A673 (cell line): Measurements from ENCODE around the gene COL13A1. TPM values are rescaled to one million over a fixed set of nuclear protein-coding genes. Genes with fewer than 3 reads are reported as not detected.

ENCODE experiments used
- BruUV-seq: library from RNA; stranded (reverse); fragments of 400-500 nt; replicated peaks from 2 replicates; lab custom pipeline; 2021; lab: Mats Ljungman, UMichigan
- CTCF ChIA-PET: fragments of 300-600 bp; sonication (Branson Sonifier 250); formaldehyde crosslinking; loops from one replicate; lab custom pipeline; 2022; ENCODE audit warnings: antibody characterized with exemption; lab: Charles Lee
- POLR2A ChIA-PET: fragments of 300-600 bp; sonication (Branson Sonifier 250); formaldehyde crosslinking; loops from one replicate; lab custom pipeline; 2022; ENCODE audit warnings: antibody characterized with exemption; ENCODE audit not compliant: low non-redundant PET; lab: Charles Lee
- DNase-seq: peaks from one replicate; pipeline ENCODE4 v3.0.0-alpha.2; 2015; ENCODE audit warnings: low spot score
- H3K27ac ChIP-seq: fragments of 200-600 bp; sonication (generic); 2 replicates; pipeline ENCODE4 v1.5.1; 2016; ENCODE audit warnings: mixed run types, low read depth, mild to moderate bottlenecking, mixed read lengths, antibody characterized with exemption, low read length; ENCODE audit not compliant: poor library complexity, severe bottlenecking
- H3K27me3 ChIP-seq: fragments of 200-600 bp; sonication (generic); replicated peaks from 2 replicates; pipeline ENCODE4 v1.6.1; 2017; ENCODE audit warnings: mixed run types, low read depth, mild to moderate bottlenecking, mixed read lengths, antibody characterized with exemption, low read length; ENCODE audit not compliant: insufficient read depth, poor library complexity
- H3K36me3 ChIP-seq: fragments of 200-600 bp; sonication (generic); 2 replicates; pipeline ENCODE4 v1.6.1; 2016; ENCODE audit warnings: mixed run types, mild to moderate bottlenecking, mixed read lengths, antibody characterized with exemption, low read length; ENCODE audit not compliant: insufficient read depth, poor library complexity, severe bottlenecking
- H3K4me1 ChIP-seq: fragments of 200-600 bp; sonication (generic); 2 replicates; pipeline ENCODE4 v1.6.1; 2017; ENCODE audit warnings: mixed run types, mild to moderate bottlenecking, mixed read lengths, antibody characterized with exemption, low read length; ENCODE audit not compliant: insufficient read depth, poor library complexity, severe bottlenecking
- H3K4me3 ChIP-seq: fragments of 200-600 bp; sonication (generic); 2 replicates; pipeline ENCODE4 v1.5.1; 2016; ENCODE audit warnings: low read depth, mixed run types, mild to moderate bottlenecking, mixed read lengths, low read length; ENCODE audit not compliant: poor library complexity, severe bottlenecking
- H3K9me3 ChIP-seq: fragments of 200-600 bp; sonication (generic); 2 replicates; pipeline ENCODE4 v1.6.1; 2016; ENCODE audit warnings: mixed run types, low read depth, mild to moderate bottlenecking, mixed read lengths, antibody characterized with exemption, low read length; ENCODE audit not compliant: poor library complexity, severe bottlenecking
- CTCF ChIP-seq: fragments of 300-800, 200-600 bp; sonication (generic); conservative IDR thresholded peaks from 2 replicates; pipeline ENCODE4 v1.5.1; 2017; ENCODE audit warnings: low read depth, mild to moderate bottlenecking, antibody characterized with exemption, low read length, moderate library complexity, mixed read lengths
- EZH2 ChIP-seq: fragments of 200-600 bp; sonication (generic); IDR thresholded peaks from 2 replicates; pipeline ENCODE4 v1.6.1; 2017; ENCODE audit warnings: borderline replicate concordance, low read depth, mild to moderate bottlenecking, mixed read lengths, antibody characterized with exemption, low read length; ENCODE audit not compliant: poor library complexity, severe bottlenecking
- intact Hi-C: fragments of 100-400 bp; cut with micrococcal nuclease; formaldehyde crosslinking; loops from one replicate; pipeline ENCODE4 v1.10.0; 2022; ENCODE audit not compliant: unreplicated experiment
- total RNA-seq: library from RNA; stranded (reverse); gene quantifications from 2 replicates; pipeline ENCODE4 v1.2.3, GENCODE V29; 2021

Gene COL13A1
- total RNA-seq, 1 experiment from 2014 or later, result 2.0 TPM

GRCh38 chr10:69803809-69804208 lies 2.1 kb downstream of the COL13A1 start:
- Histone ChIP-seq H3K27me3 (no peaks in the 10 kb centered on the region), H3K27ac (no peak overlapping the region), H3K4me3 (no peak overlapping the region), H3K36me3 (no peaks in the 10 kb centered on the region), H3K9me3 (no peaks in the 10 kb centered on the region), H3K4me1 (peaks cover 15% of the 10 kb centered on the region)
- no TSS peak for BruUV-seq
- TF ChIP-seq EZH2, result no peak
- ChIA-PET POLR2A (interaction anchor here (0.7 kb wide), 1 partner anchor 43 kb away, joined by 6 read pairs; no protein-coding TSS in a partner anchor), CTCF (no interaction called here)
- DNase-seq, result no peak
- intact Hi-C loops, result no loop called here

- no TSS peak for BruUV-seq
- no peak overlapping the region for H3K27ac ChIP-seq
- intact Hi-C loops, result no loop called here
- H3K4me3 ChIP-seq, result no peak overlapping the region
- H3K4me1 ChIP-seq, result peaks cover 15% of the 10 kb centered on the region
- no peak for DNase-seq
- no peaks in the 10 kb centered on the region for H3K27me3 ChIP-seq
- H3K36me3 ChIP-seq, result no peaks in the 10 kb centered on the region
- TF ChIP-seq EZH2 (no peak), CTCF (no peak)
- no peaks in the 10 kb centered on the region for H3K9me3 ChIP-seq
- POLR2A ChIA-PET, result no interaction called here
- CTCF ChIA-PET, result interaction anchor here (0.7 kb wide), 1 partner anchor 22 kb away, joined by 4 read pairs; no protein-coding TSS in a partner anchor
Observed at GRCh38 chr10:69804775-69805174, 3.1 kb downstream of the COL13A1 start.

GRCh38 chr10:69807122-69807521 lies 5.4 kb downstream of the COL13A1 start:
- intact Hi-C loops, result no loop called here
- CTCF ChIA-PET, result no interaction called here
- Histone ChIP-seq H3K9me3 (no peaks in the 10 kb centered on the region), H3K4me1 (peaks cover 7% of the 10 kb centered on the region), H3K27ac (no peak overlapping the region), H3K4me3 (no peak overlapping the region), H3K27me3 (no peaks in the 10 kb centered on the region), H3K36me3 (no peaks in the 10 kb centered on the region)
- no peak for TF ChIP-seq CTCF
- TF ChIP-seq EZH2, result no peak
- POLR2A ChIA-PET, result no interaction called here
- DNase-seq, result no peak
- BruUV-seq, result no TSS peak

- CTCF ChIA-PET, result no interaction called here
- Histone ChIP-seq H3K36me3 (no peaks in the 10 kb centered on the region), H3K4me1 (peaks cover 4% of the 10 kb centered on the region), H3K9me3 (no peaks in the 10 kb centered on the region), H3K27me3 (no peaks in the 10 kb centered on the region), H3K27ac (no peak overlapping the region), H3K4me3 (no peak overlapping the region)
- DNase-seq, result no peak
- no peak for TF ChIP-seq EZH2
- TF ChIP-seq CTCF, result no peak
- POLR2A ChIA-PET, result no interaction called here
- intact Hi-C loops, result no loop called here
- no TSS peak for BruUV-seq
Observed at GRCh38 chr10:69807696-69808095, 6.0 kb downstream of the COL13A1 start.
